ACC112 (cell line): Measurements from ENCODE around the gene B3GNT5.

ENCODE experiments used
- H2AFZ ChIP-seq: fragments of 200-600 bp; sonication (generic); one replicate; pipeline ENCODE4 v1.6.0; 2017; ENCODE audit warnings: antibody characterized with exemption, low read length; ENCODE audit not compliant: unreplicated experiment
- H3K27ac ChIP-seq: fragments of 200-600 bp; sonication (generic); 2 replicates; pipeline ENCODE4 v1.5.1; 2014; ENCODE audit warnings: low read depth, mild to moderate bottlenecking, antibody characterized with exemption, low read length, moderate library complexity
- H3K27me3 ChIP-seq: fragments of 200-600 bp; sonication (generic); 2 replicates; pipeline ENCODE4 v1.6.1; 2014; ENCODE audit warnings: mild to moderate bottlenecking, antibody characterized with exemption, low read length, moderate library complexity, mixed read lengths; ENCODE audit not compliant: insufficient read depth
- H3K36me3 ChIP-seq: fragments of 200-600 bp; sonication (generic); 2 replicates; pipeline ENCODE4 v1.6.1; 2016; ENCODE audit warnings: mild to moderate bottlenecking, antibody characterized with exemption, low read length, moderate library complexity, mixed read lengths; ENCODE audit not compliant: insufficient read depth
- H3K4me1 ChIP-seq: fragments of 200-600 bp; sonication (generic); one replicate; pipeline ENCODE4 v1.6.1; 2016; ENCODE audit warnings: low read length, mixed read lengths; ENCODE audit not compliant: insufficient read depth, unreplicated experiment, control insufficient read depth
- H3K4me3 ChIP-seq: fragments of 200-600 bp; sonication (generic); 2 replicates; pipeline ENCODE4 v1.5.1; 2014; ENCODE audit warnings: mild to moderate bottlenecking, low read depth, low read length
- H3K79me2 ChIP-seq: fragments of 200-600 bp; sonication (generic); one replicate; pipeline ENCODE4 v1.6.0; 2016; ENCODE audit warnings: low read length; ENCODE audit not compliant: control insufficient read depth, unreplicated experiment, insufficient read depth

Gene B3GNT5

DNA sequence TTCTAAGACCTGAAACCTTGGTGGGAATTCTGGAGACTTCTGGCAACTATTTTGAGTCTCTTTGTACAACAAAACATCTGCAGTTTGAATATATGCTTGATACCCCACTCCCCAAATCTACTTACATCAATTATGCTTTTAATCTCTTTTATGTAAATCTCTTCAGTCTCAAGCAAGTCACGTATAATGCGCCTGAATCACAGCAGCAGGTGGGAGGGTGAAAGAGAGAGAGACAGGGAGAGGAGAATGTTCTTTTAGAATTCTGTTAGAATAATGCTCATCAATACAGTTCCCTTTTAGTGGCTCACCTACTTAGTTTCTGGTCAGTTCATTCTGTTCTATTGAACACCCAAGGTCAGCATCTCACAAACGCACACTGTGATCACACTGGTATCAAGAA is 22.2 kb upstream of the B3GNT5 start:
- Histone ChIP-seq H3K4me3 (no peak overlapping the region), H3K79me2 (no peaks in the 10 kb centered on the region), H2AFZ (no peak overlapping the region), H3K27ac (no peak overlapping the region), H3K27me3 (no peaks in the 10 kb centered on the region), H3K4me1 (no peaks in the 10 kb centered on the region), H3K36me3 (no peaks in the 10 kb centered on the region)

DNA sequence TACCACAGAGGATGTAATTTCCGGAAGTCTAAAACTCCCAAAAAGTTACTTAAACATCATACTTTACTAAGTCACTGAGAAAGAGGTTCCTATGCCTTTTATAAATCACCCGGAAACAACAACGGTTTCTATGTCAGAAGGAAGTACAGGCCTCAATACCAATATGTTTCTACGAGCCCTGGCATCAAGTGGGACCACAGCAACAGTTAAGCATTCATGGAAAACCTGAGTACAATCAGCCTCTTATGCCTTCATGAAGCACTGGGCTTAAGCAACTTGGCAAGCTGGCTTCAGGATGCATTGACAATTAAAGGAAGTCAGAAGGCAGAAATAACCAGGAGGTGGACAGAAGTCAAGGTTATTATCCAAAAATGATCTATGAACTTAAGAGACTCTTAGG is 19.1 kb upstream of the B3GNT5 start:
- H2AFZ ChIP-seq, result no peak overlapping the region
- H3K27me3 ChIP-seq, result no peaks in the 10 kb centered on the region
- H3K36me3 ChIP-seq, result no peaks in the 10 kb centered on the region
- no peak overlapping the region for H3K4me3 ChIP-seq
- H3K79me2 ChIP-seq, result no peaks in the 10 kb centered on the region
- H3K4me1 ChIP-seq, result no peaks in the 10 kb centered on the region
- H3K27ac ChIP-seq, result no peak overlapping the region

DNA sequence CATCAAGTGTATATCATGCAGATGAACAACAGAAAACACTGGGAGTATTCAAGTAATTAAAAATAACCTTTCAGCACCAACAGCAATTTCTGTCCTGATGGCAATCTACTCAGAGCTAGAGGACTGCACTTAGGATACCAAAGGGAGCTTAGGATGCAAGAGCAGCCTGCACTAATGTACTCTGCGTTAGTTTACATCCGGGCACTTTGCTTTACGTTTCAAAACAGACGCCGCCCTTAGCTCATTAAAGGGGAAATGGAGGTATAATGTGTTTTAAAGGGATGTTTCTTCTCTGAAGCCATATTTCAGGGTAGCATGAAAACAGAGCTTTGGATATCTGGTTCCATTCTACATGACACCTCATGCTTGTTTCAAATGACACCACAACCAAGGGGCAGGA is 14.0 kb upstream of the B3GNT5 start:
- no peak overlapping the region for H3K4me3 ChIP-seq
- H2AFZ ChIP-seq, result no peak overlapping the region
- H3K27me3 ChIP-seq, result peaks cover 15% of the 10 kb centered on the region; the same call in 1 of the 2 replicates
- H3K79me2 ChIP-seq, result no peaks in the 10 kb centered on the region
- no peaks in the 10 kb centered on the region for H3K4me1 ChIP-seq
- no peaks in the 10 kb centered on the region for H3K36me3 ChIP-seq
- H3K27ac ChIP-seq, result no peak overlapping the region

- Histone ChIP-seq H2AFZ (no peak overlapping the region), H3K27ac (no peak overlapping the region), H3K27me3 (peaks cover 15% of the 10 kb centered on the region; the same call in 1 of the 2 replicates), H3K4me3 (no peak overlapping the region), H3K79me2 (no peaks in the 10 kb centered on the region), H3K36me3 (no peaks in the 10 kb centered on the region), H3K4me1 (peaks cover 14% of the 10 kb centered on the region)
Observed at GRCh38 chr3:183242431-183242830, 10.6 kb upstream of the B3GNT5 start.

DNA sequence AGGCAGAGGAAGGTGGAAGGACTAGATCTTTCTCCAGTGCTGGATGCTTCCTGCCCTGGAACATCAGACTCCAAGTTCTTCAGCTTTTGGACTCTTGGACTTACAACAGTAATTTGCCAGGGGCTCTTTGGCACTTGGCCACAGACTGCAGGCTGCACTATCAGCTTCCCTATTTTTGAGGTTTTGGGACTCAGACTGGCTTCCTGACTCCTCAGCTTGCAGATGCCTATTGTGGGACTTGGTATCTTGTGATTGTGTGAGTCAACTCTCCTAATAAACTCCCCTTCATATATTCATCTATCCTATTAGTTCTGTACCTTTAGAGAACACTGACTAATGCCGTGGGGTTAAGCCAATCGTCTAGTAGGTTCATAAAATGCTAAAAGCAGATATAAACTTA is 8.8 kb upstream of the B3GNT5 start:
- no peaks in the 10 kb centered on the region for H3K79me2 ChIP-seq
- no peak overlapping the region for H2AFZ ChIP-seq
- no peaks in the 10 kb centered on the region for H3K36me3 ChIP-seq
- H3K27me3 ChIP-seq, result peaks cover 15% of the 10 kb centered on the region; the same call in 1 of the 2 replicates
- H3K4me3 ChIP-seq, result no peak overlapping the region
- H3K4me1 ChIP-seq, result peaks cover 14% of the 10 kb centered on the region
- H3K27ac ChIP-seq, result no peak overlapping the region

DNA sequence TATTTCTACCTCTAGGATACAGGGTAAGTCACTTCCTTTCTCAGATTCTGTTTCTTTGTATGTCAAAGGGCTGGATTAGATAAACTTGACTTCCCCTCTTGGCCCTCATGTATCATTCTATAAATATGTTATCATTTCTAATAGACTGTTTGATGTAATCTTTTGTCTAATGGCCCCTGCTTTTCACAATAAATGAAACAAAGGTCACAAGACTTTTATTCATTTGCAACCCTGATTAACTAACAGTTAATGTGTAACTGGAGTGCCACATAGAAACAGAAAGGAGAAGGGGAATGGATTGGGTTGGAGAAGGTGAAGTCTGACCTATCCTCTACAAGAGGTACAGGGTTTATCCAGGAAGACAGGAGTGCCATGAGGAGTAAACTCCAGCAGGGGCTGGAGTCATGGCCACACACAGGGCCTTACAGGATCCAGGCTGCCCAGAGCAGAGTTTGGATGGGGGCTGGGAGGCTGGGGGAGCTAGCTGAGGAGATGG is 8.0 kb upstream of the B3GNT5 start:
- no peaks in the 10 kb centered on the region for H3K36me3 ChIP-seq
- no peak overlapping the region for H3K4me3 ChIP-seq
- H3K27ac ChIP-seq, result no peak overlapping the region
- no peak overlapping the region for H2AFZ ChIP-seq
- H3K27me3 ChIP-seq, result peaks cover 10% of the 10 kb centered on the region; the same call in 1 of the 2 replicates
- H3K4me1 ChIP-seq, result peaks cover 14% of the 10 kb centered on the region
- H3K79me2 ChIP-seq, result no peaks in the 10 kb centered on the region

GRCh38 chr3:183247011-183247589 is 6.0 kb upstream of the B3GNT5 start:
- Histone ChIP-seq H2AFZ (peak overlapping the region; percentile 34), H3K79me2 (no peaks in the 10 kb centered on the region), H3K27me3 (no peaks in the 10 kb centered on the region), H3K27ac (no peak overlapping the region), H3K36me3 (no peaks in the 10 kb centered on the region), H3K4me3 (no peak overlapping the region), H3K4me1 (peaks cover 16% of the 10 kb centered on the region)

- Histone ChIP-seq H3K27me3 (no peaks in the 10 kb centered on the region), H3K4me3 (no peak overlapping the region), H3K4me1 (peaks cover 23% of the 10 kb centered on the region), H3K79me2 (peaks cover 16% of the 10 kb centered on the region), H3K36me3 (no peaks in the 10 kb centered on the region), H2AFZ (no peak overlapping the region), H3K27ac (no peak overlapping the region)
Observed at GRCh38 chr3:183249006-183249718, 3.9 kb upstream of the B3GNT5 start.

GRCh38 chr3:183252118-183252782 is 803 bp upstream of the B3GNT5 start:
- H3K79me2 ChIP-seq, result peaks cover 43% of the 10 kb centered on the region
- H3K4me3 ChIP-seq, result peak overlapping the region; percentile 87
- H3K36me3 ChIP-seq, result peaks cover 2% of the 10 kb centered on the region; the same call in 1 of the 2 replicates
- H2AFZ ChIP-seq, result peak overlapping the region; percentile 88
- peaks cover 17% of the 10 kb centered on the region for H3K4me1 ChIP-seq
- no peak overlapping the region for H3K27ac ChIP-seq
- no peaks in the 10 kb centered on the region for H3K27me3 ChIP-seq

DNA sequence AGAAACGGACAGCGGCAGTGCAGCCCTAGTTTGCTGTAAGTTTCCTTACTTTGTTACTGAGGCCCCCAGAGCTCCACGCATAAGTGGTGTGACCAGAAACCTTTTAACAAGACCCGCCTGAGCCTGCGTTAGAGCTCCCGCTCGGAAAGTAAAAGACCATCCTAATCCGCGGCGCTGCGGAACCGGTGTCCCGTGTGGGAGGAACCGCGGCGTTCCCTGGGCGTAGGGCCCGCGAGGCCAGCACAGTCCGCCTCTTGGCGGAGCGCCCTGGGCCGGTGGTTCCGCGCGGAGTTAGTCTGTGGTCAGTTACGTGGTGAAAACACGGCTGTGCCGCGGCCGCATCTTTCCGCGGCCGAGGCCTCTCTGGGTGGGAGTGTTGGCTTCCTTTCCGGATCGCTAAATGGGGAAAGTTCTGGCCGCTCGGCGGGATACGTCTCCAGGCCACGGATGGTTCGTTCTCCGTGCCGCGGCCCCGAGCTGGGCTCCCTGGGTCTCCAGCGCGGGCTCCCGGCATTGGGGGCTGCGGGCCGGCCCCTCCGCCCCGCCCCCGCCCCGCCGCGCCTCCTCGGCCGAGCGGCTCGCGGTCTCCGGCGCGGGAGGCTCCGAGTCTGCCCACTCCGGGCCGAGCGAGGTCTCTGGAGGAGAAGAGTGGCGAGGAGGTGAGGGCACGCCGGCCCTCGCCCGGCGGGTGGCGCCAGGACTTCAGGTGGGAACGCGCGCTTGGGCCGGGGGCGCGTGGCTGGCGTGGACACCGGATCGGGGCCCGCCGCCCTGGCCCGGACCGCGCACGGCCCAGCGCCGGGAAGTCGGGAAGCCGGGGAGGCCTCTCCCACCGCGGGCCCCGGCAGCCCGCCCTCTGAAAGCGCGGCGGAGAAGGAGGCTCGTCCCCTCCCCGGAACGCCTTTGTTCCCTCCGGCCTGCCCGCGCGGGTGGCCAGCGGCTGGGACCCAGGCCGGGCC is 754 bp downstream of the B3GNT5 start:
- Histone ChIP-seq H3K27ac (peak overlapping the region; percentile 72), H3K4me1 (peaks cover 17% of the 10 kb centered on the region), H2AFZ (peak overlapping the region; percentile 88), H3K4me3 (peak overlapping the region; percentile 87), H3K79me2 (peaks cover 55% of the 10 kb centered on the region), H3K27me3 (no peaks in the 10 kb centered on the region), H3K36me3 (peaks cover 5% of the 10 kb centered on the region; the same call in 1 of the 2 replicates)
